ENCODE measurements around the gene MCTP1. TPM values are rescaled to one million over a fixed set of nuclear protein-coding genes. Genes with fewer than 3 reads are reported as not detected.

The MCTP1 gene
- total RNA-seq, 8 experiments from 2014 or later = 1.3 to 8.3 (median 5.7) TPM

DNA sequence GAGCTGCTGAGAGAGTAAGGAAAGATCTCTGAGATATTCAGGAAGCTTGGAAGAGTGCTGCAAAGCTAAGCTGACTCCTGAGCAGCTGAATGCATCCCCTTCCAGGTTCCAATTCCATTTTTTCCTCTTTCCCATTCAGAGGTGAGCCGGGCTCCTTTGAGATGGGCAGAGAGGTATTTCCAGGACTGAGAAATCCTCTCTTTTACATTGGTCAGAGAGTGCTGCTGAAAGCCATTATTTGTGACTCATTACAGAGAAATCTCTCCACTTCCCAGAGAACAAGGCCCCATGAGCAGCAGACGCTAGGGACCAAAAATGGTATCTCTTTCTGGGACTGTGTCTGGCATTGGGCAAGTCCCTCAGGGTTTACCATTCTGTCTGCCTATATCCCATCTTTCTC lies 3.7 kb downstream of the MCTP1 start:
- Histone ChIP-seq H3K4me1 (replicated peaks in 1 of 2) (peaks cover 3 to 5% of the 10 kb centered on the region in 2 donors), H3K4me3 (no peak overlapping the region), H3K27ac (no peak overlapping the region)
- WGBS, 10 experiments = 17 to 67% (median 40%) methylated on average over 1 to 2 of the region's 2 CpGs; no CpG with 5 or more reads in 3 of the 10 experiments
- no peak for ATAC-seq (replicated peaks in 6 of 8)
- in situ Hi-C loops (cut with MboI; ENCODE audit: low pct_unique_long_range_greater_than_20kb in 2 of 9, low sequenced_read_pairs in 9 of 9, unreplicated experiment in 9 of 9) = loop anchor here in 1 of 9 experiments (25.0 kb wide), 1 partner anchor 206 kb away; no protein-coding TSS in a partner anchor

DNA sequence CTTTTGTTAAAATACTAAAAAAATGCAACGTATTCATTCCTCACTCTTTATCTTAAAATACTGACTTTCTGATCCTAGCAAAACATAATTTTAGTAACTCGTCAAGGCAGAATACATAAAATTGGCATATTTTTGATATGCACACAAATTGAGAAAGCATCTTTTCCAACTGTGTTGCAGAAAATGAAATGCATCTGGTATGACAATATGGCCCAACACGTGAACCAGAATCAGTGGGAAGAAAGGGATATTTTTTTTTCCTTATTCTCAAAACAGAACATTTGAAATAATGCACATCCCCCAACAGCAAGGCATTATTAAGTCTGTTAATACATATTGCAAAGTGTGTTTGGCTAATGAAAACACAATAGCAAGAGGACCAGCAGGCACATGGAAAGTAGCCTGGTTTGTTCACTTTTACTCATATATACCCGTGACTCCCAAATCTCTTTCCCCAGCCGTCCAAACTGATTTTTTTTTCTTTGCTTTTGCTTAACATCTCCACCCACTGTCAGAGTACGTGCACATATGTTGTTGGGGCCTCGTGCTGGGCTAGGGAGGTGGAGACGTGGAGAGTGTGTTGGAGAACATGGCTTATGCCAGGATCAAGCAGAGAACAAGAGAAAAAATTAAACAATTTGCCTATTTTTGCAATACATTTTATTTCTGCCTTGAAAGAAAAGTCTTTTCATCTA lies 4.3 kb downstream of the MCTP1 start:
- H3K27ac ChIP-seq = no peak overlapping the region
- ATAC-seq (replicated peaks in 6 of 8) = no peak
- in situ Hi-C loops (cut with MboI; ENCODE audit: low pct_unique_long_range_greater_than_20kb in 2 of 9, low sequenced_read_pairs in 9 of 9, unreplicated experiment in 9 of 9) = loop anchor here in 1 of 9 experiments (25.0 kb wide), 1 partner anchor 207 kb away; no protein-coding TSS in a partner anchor
- H3K4me1 ChIP-seq (replicated peaks in 1 of 2) = peaks cover 3 to 5% of the 10 kb centered on the region in 2 donors
- H3K4me3 ChIP-seq = no peak overlapping the region
- WGBS, 10 experiments = 6 to 85% (median 71%) methylated on average over 1 to 8 of the region's 8 CpGs

DNA sequence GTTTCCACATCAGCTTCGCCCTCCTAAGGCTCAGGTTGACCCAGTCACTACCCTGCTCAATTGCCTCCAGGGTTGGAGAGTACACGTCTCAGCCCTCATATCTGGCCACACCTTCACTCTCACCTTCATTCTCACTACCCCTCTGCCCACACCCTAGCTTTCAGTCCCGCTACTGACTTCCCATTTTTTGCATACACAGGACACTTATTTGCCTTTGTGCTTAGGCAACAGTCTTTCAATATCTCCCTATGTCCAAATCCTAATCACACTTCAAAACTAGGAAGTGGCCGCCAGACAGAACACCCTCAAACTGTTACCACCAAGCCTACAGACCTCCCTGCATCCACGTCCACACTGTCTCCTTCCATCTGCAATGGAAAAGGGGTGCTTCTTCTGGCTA lies 10.9 kb downstream of the MCTP1 start:
- no peak for ATAC-seq (replicated peaks in 6 of 8)
- in situ Hi-C loops (cut with MboI; ENCODE audit: low pct_unique_long_range_greater_than_20kb in 2 of 9, low sequenced_read_pairs in 9 of 9, unreplicated experiment in 9 of 9) = loop anchor here in 3 of 9 experiments (25.0 kb wide), 1 partner anchor 312 kb away; no protein-coding TSS in a partner anchor
- H3K4me3 ChIP-seq = no peak overlapping the region
- no peak overlapping the region for H3K27ac ChIP-seq
- H3K4me1 ChIP-seq (replicated peaks in 1 of 2) = no peaks in the 10 kb centered on the region
- 12 to 92% (median 71%) methylated on average over 1 to 5 of the region's 5 CpGs; no CpG with 5 or more reads in 1 of the 10 experiments for WGBS, 10 experiments

DNA sequence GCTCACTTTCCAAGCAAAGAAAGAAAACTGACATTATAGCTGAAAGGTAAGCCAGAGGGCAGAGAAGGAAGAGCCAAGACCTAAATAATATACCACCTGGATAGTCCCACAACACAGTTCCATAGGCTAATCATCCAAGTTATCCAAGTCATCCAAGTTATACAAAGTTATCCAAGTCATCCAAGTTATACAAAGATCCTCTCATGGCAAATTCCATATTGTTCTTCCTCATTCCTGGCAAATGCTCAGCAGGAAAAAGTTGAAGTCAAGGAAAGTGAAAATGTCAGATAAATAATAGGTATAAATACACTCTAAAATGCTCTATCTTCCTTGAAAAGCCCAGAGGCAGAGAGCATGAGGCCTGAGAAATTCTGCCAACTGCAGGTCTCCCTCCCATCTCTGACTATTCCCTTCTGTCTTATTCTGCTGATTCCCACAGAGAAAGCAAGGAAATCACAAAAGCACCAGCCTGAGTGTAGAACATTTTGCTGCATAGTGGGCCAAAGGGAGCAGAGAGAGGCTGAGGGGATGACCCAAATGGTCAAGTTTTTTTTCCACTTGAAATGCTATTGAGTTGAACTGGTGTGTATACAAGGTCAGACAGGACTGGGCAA lies 12.5 kb downstream of the MCTP1 start:
- Histone ChIP-seq H3K4me1 (replicated peaks in 1 of 2) (no peaks in the 10 kb centered on the region), H3K27ac (no peak overlapping the region), H3K4me3 (no peak overlapping the region)
- ATAC-seq (replicated peaks in 6 of 8) = no peak
- in situ Hi-C loops (cut with MboI; ENCODE audit: low pct_unique_long_range_greater_than_20kb in 2 of 9, low sequenced_read_pairs in 9 of 9, unreplicated experiment in 9 of 9) = loop anchor here in 3 of 9 experiments (25.0 kb wide), 1 partner anchor 310 kb away; no protein-coding TSS in a partner anchor

GRCh38 chr5:95262933-95263660 lies 21.8 kb downstream of the MCTP1 start:
- Histone ChIP-seq H3K4me1 (replicated peaks in 1 of 2) (no peaks in the 10 kb centered on the region), H3K27ac (no peak overlapping the region), H3K4me3 (no peak overlapping the region)
- ATAC-seq (replicated peaks in 6 of 8) = no peak
- WGBS, 10 experiments = 8 to 79% (median 47%) methylated on average over 1 to 3 of the region's 3 CpGs; no CpG with 5 or more reads in 2 of the 10 experiments
- in situ Hi-C loops (cut with MboI; ENCODE audit: low pct_unique_long_range_greater_than_20kb in 2 of 9, low sequenced_read_pairs in 9 of 9, unreplicated experiment in 9 of 9) = loop anchor here in 3 of 9 experiments (25.0 kb wide), 1 partner anchor 301 kb away; no protein-coding TSS in a partner anchor

DNA sequence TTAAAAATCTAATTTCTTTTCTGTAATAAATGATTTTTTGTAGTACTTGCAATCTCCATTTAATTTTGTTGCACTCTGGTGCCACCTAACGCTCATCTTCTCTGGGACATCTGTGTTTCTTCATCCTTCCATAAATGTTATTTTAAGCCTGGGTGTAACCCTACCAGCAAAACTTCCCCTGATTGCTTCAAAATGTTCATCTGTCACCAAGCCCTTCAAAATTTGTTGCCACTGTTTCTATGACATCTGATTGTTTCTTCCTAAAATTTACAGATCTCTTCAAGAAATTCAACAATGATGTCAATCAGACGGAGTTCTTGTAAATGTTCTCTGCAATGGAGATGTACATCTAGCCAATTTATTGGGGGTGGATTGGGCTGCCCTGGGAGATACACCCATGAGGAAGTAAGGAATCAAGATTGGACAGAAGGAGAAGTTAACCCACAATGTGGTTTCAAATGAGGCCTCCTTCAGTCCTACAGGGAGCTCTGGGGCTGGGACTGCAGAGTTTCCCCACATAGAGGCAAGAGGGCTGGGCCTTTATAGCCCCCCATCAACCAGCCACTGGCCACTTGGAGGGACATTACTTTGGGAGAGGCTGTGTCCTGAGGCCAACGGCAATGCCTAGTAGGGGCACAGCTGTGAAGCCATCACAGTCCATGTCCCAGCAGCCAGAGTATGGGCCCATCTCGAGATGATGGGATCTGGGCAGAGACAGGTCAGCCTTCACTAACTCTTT lies 23.3 kb downstream of the MCTP1 start:
- ATAC-seq (replicated peaks in 6 of 8) = peak in 3 of 8 experiments; percentile 90 to 96 (median 96)
- in situ Hi-C loops (cut with MboI; ENCODE audit: low pct_unique_long_range_greater_than_20kb in 2 of 9, low sequenced_read_pairs in 9 of 9, unreplicated experiment in 9 of 9) = loop anchor here in 3 of 9 experiments (25.0 kb wide), 1 partner anchor 299 kb away; no protein-coding TSS in a partner anchor
- WGBS, 10 experiments = 0 to 88% (median 40%) methylated on average over 1 to 3 of the region's 4 CpGs; no CpG with 5 or more reads in 1 of the 10 experiments
- Histone ChIP-seq H3K4me1 (replicated peaks in 1 of 2) (no peaks in the 10 kb centered on the region), H3K27ac (no peak overlapping the region), H3K4me3 (no peak overlapping the region)

DNA sequence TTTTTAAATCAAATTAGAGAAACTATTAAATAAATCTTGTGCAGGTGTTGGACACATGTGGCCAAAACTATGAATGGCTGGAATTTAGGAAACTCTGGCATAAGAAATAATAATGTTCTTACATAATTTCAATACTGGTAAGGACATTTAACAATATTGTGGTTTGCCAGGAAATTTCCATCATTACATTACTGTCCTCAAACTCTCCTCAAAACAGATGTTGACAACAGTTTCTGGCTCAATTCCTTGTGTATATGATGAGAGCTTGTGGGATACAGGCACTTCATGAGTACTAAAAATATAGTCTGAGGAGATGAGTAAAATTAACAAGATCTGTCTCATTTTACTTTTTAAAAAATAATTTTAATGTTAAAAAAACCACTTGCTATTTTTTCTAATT lies 27.9 kb downstream of the MCTP1 start:
- no peak overlapping the region for H3K27ac ChIP-seq
- in situ Hi-C loops (cut with MboI; ENCODE audit: low pct_unique_long_range_greater_than_20kb in 2 of 9, low sequenced_read_pairs in 9 of 9, unreplicated experiment in 9 of 9) = loop anchor here in 3 of 9 experiments (25.0 kb wide), 1 partner anchor 295 kb away; no protein-coding TSS in a partner anchor

DNA sequence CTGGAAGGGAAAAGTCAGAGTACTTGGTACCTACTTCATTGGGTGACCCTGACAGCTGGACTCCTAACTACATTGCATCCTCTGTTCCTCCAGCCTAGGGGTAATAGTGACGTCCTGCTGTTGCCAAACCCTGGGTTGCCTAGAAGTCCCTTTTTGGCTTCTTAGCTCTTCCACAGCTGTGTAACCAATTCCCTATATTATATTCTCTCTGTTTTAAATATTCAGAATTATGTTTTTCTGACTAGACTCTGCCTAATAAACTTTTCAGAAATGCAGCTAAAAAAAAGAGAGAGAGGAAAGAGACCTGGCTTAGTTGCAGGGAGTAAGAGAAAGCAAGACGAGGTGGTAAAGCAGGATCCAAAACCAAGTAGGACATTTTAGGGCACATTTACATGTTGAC lies 28.4 kb downstream of the MCTP1 start:
- H3K27ac ChIP-seq = no peak overlapping the region
- in situ Hi-C loops (cut with MboI; ENCODE audit: low pct_unique_long_range_greater_than_20kb in 2 of 9, low sequenced_read_pairs in 9 of 9, unreplicated experiment in 9 of 9) = loop anchor here in 3 of 9 experiments (25.0 kb wide), 1 partner anchor 294 kb away; no protein-coding TSS in a partner anchor
- WGBS, 10 experiments = 0 to 100% (median 57%) methylated on average over 1 to 2 of the region's 2 CpGs; no CpG with 5 or more reads in 1 of the 10 experiments
- ATAC-seq (replicated peaks in 6 of 8) = peak in 1 of 8 experiments; percentile 89
- no peak overlapping the region for H3K4me3 ChIP-seq
- H3K4me1 ChIP-seq (replicated peaks in 1 of 2) = no peaks in the 10 kb centered on the region

More for the DNA sequence above, 27.9 kb downstream of the MCTP1 start:
- no peak for ATAC-seq (replicated peaks in 6 of 8)
- H3K4me1 ChIP-seq (replicated peaks in 1 of 2) = no peaks in the 10 kb centered on the region
- no peak overlapping the region for H3K4me3 ChIP-seq

GRCh38 chr5:95252801-95253200 lies 32.1 kb downstream of the MCTP1 start:
- H3K4me1 ChIP-seq (replicated peaks in 1 of 2) = no peaks in the 10 kb centered on the region
- ATAC-seq (replicated peaks in 6 of 8) = no peak
- no peak overlapping the region for H3K27ac ChIP-seq
- H3K4me3 ChIP-seq = no peak overlapping the region
- in situ Hi-C loops (cut with MboI; ENCODE audit: low pct_unique_long_range_greater_than_20kb in 2 of 9, low sequenced_read_pairs in 9 of 9, unreplicated experiment in 9 of 9) = loop anchor here in 3 of 9 experiments (25.0 kb wide), 1 partner anchor 290 kb away; no protein-coding TSS in a partner anchor

GRCh38 chr5:95251185-95251584 lies 33.7 kb downstream of the MCTP1 start:
- no peak for ATAC-seq (replicated peaks in 6 of 8)
- WGBS, 10 experiments = 17 to 100% (median 83%) methylated on average over 1 to 3 of the region's 3 CpGs

GRCh38 chr5:95244479-95244878 lies 40.4 kb downstream of the MCTP1 start:
- in situ Hi-C loops (cut with MboI; ENCODE audit: low pct_unique_long_range_greater_than_20kb in 2 of 9, low sequenced_read_pairs in 9 of 9, unreplicated experiment in 9 of 9) = no loop called here
- no peak overlapping the region for H3K4me3 ChIP-seq
- H3K27ac ChIP-seq = no peak overlapping the region
- H3K4me1 ChIP-seq (replicated peaks in 1 of 2) = no peaks in the 10 kb centered on the region
- 0 to 56% (median 33%) methylated on average over 1 to 7 of the region's 8 CpGs; no CpG with 5 or more reads in 5 of the 10 experiments for WGBS, 10 experiments
- peak in 3 of 8 experiments; percentile 34 to 61 (median 52) for ATAC-seq (replicated peaks in 6 of 8)

More at GRCh38 chr5:95251185-95251584, 33.7 kb downstream of the MCTP1 start:
- H3K4me1 ChIP-seq (replicated peaks in 1 of 2) = no peaks in the 10 kb centered on the region
- no peak overlapping the region for H3K27ac ChIP-seq
- H3K4me3 ChIP-seq = no peak overlapping the region
- in situ Hi-C loops (cut with MboI; ENCODE audit: low pct_unique_long_range_greater_than_20kb in 2 of 9, low sequenced_read_pairs in 9 of 9, unreplicated experiment in 9 of 9) = loop anchor here in 3 of 9 experiments (25.0 kb wide), 1 partner anchor 289 kb away; no protein-coding TSS in a partner anchor

GRCh38 chr5:95241635-95242034 lies 43.3 kb downstream of the MCTP1 start:
- in situ Hi-C loops (cut with MboI; ENCODE audit: low pct_unique_long_range_greater_than_20kb in 2 of 9, low sequenced_read_pairs in 9 of 9, unreplicated experiment in 9 of 9) = no loop called here
- Histone ChIP-seq H3K4me1 (replicated peaks in 1 of 2) (no peaks in the 10 kb centered on the region), H3K4me3 (no peak overlapping the region), H3K27ac (no peak overlapping the region)
- WGBS, 10 experiments = 22 to 100% (median 90%) methylated on average over 1 to 3 of the region's 3 CpGs; no CpG with 5 or more reads in 1 of the 10 experiments
- no peak for ATAC-seq (replicated peaks in 6 of 8)
